Spleen (tissue), 11 donors: Measurements from ENCODE around the gene PLEKHH1. TPM values are rescaled to one million over a fixed set of nuclear protein-coding genes. Genes with fewer than 3 reads are reported as not detected.

Experiments used
- DNase-seq: peaks from one replicate; pipeline ENCODE4 v3.0.0-alpha.2; 2020
- H3K27ac ChIP-seq, 8 donors: fragments of 200-600 bp; sonication (generic) in 7 of 8; 1 replicate in 4 of 8; 2 replicates in 4 of 8; pipeline versions ENCODE4 v1.5.0 to v1.8.0; 2016 to 2021; ENCODE audit warnings: inconsistent platforms in 4 of 8, mild to moderate bottlenecking in 4 of 8, moderate library complexity in 1 of 8
- H3K27me3 ChIP-seq, 7 donors: fragments of 200-600 bp; sonication (generic) in 6 of 7; replicated peaks in 1 of 7; 1 replicate in 4 of 7; 2 replicates in 3 of 7; pipeline versions ENCODE4 v1.5.0 to v1.8.0; 2016 to 2021; ENCODE audit warnings: inconsistent platforms in 3 of 7, mild to moderate bottlenecking in 1 of 7
- H3K36me3 ChIP-seq, 6 donors: fragments of 200-600 bp; sonication (generic) in 5 of 6; 1 replicate in 4 of 6; 2 replicates in 2 of 6; pipeline versions ENCODE4 v1.5.0 to v1.8.0; 2016 to 2021; ENCODE audit warnings: inconsistent platforms in 2 of 6
- H3K4me1 ChIP-seq, 6 donors: fragments of 200-600 bp; sonication (generic) in 5 of 6; 1 replicate in 3 of 6; 2 replicates in 3 of 6; pipeline versions ENCODE4 v1.5.0 to v1.8.0; 2016 to 2021; ENCODE audit warnings: inconsistent platforms in 3 of 6
- H3K4me3 ChIP-seq, 8 donors: fragments of 200-600 bp; sonication (generic) in 7 of 8; 1 replicate in 4 of 8; 2 replicates in 4 of 8; pipeline versions ENCODE4 v1.5.0 to v1.8.0; 2016 to 2021; ENCODE audit warnings: inconsistent platforms in 4 of 8, mild to moderate bottlenecking in 4 of 8, moderate library complexity in 2 of 8
- H3K9me3 ChIP-seq, 8 donors: fragments of 200-600 bp; sonication (generic) in 7 of 8; 1 replicate in 4 of 8; 2 replicates in 4 of 8; pipeline versions ENCODE4 v1.5.0 to v1.8.0; 2016 to 2021; ENCODE audit warnings: inconsistent platforms in 4 of 8
- POLR2A ChIP-seq, 3 donors: fragments of 450-650 bp; IDR thresholded peaks; one replicate each; pipeline ENCODE4 v1.5.1; 2017; ENCODE audit warnings: antibody characterized with exemption in 3 of 3, mild to moderate bottlenecking in 1 of 3
- POLR2AphosphoS5 ChIP-seq, 3 donors: sonication (generic); formaldehyde crosslinking; IDR thresholded peaks; one replicate each; pipeline ENCODE4 v1.5.1; 2017; ENCODE audit warnings: antibody characterized with exemption in 3 of 3
- WGBS, 5 donors: extraction: QIAGEN DNeasy Blood & Tissue Kit in 3 of 5; methylation state at CpG; one replicate each; pipeline versions ENCODE4 v1.1.5 to v1.1.7; 2013 to 2018; 5-methylcytosine and 5-hydroxymethylcytosine counted together
- intact Hi-C: fragments of 100-400 bp; cut with DNase I; formaldehyde crosslinking; loops from one replicate; pipeline ENCODE4 v1.15.0; 2023; ENCODE audit warnings: low total_unique reads
- polyA plus RNA-seq, 3 donors: library from polyadenylated mRNA; stranded (reverse); fragments of 200-250 nt; gene quantifications; one replicate each; pipeline ENCODE4 v1.2.1, GENCODE V29; 2013
- total RNA-seq, 7 donors: library from RNA; depleted of rRNA in 3 of 7; stranded (reverse); fragments of >200 nt in 3 of 7; fragmentation: NEBNext Ultra II Directional in 4 of 7; extraction: Animal tissue kit (Norgen Biotek cat#: 25700) in 4 of 7; gene quantifications; one replicate each; pipeline versions ENCODE4 v1.1.0 to v1.2.1, GENCODE V29; 2016 to 2021
- TF ChIP-seq, protein P1 (sequence below), 11 experiments: fragments of 200-600 bp in 7 of 11; fragments of 450-650 bp in 4 of 11; sonication (generic) in 4 of 11; IDR thresholded peaks in 8 of 11; conservative IDR thresholded peaks in 3 of 11; 1 replicate in 7 of 11; 2 replicates in 4 of 11; pipeline versions ENCODE4 v1.4.0 to v1.8.0; 2016 to 2021; ENCODE audit warnings: antibody characterized with exemption in 11 of 11, inconsistent platforms in 4 of 11, mild to moderate bottlenecking in 1 of 11
- donor health status: healthy with polysubstance abuse.
- donor health status: DM: no; HTN: no; CAD: no; lungs with moderate emphysema.
- donor health status: DM: no; HTN: no; CAD: no.
- donor health status: Bipolar disorder and iron deficiency.
- donor health status: healthy.
- donor health status: DM: no; HTN: no; CAD: no.
- donor health status: DM: yes; HTN: yes; CAD: no.

The PLEKHH1 gene
- total and polyA plus RNA-seq, 10 donors: 0.56 to 7.1 (median 4.1) TPM

DNA sequence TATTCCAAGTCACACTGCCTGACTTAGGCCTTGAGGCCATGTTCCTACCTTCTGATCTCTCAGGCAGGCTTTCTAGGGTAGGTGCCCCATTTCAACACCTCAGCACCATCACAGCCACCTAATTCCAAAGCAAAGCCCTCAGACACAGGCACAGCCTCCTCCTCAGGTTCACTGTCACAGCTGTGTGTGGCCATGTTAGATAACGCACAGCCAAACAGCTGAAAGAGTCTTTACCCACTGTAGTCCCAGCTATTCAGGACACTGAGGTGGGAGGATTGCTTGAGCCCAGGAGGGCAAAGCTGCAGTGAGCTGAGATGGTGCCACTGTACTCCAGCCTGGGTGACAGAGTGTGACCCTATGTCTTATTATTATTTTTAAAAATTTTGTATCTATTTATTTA is 37.3 kb upstream of the PLEKHH1 start:
- H3K36me3 ChIP-seq: peaks cover 0 to 4% (median 0%) of the 10 kb centered on the region in 6 donors
- WGBS, 5 donors: 97 to 100% (median 100%) methylated on average over 1 of the region's 1 CpG
- H3K4me1 ChIP-seq: peaks cover 0 to 22% (median 4%) of the 10 kb centered on the region in 6 donors
- DNase-seq: no peak
- no peak for TF ChIP-seq POLR2AphosphoS5 (IDR thresholded peaks at IDR 0.05)
- no peak for TF ChIP-seq POLR2A (IDR thresholded peaks at IDR 0.05)
- TF ChIP-seq, protein P1, sequence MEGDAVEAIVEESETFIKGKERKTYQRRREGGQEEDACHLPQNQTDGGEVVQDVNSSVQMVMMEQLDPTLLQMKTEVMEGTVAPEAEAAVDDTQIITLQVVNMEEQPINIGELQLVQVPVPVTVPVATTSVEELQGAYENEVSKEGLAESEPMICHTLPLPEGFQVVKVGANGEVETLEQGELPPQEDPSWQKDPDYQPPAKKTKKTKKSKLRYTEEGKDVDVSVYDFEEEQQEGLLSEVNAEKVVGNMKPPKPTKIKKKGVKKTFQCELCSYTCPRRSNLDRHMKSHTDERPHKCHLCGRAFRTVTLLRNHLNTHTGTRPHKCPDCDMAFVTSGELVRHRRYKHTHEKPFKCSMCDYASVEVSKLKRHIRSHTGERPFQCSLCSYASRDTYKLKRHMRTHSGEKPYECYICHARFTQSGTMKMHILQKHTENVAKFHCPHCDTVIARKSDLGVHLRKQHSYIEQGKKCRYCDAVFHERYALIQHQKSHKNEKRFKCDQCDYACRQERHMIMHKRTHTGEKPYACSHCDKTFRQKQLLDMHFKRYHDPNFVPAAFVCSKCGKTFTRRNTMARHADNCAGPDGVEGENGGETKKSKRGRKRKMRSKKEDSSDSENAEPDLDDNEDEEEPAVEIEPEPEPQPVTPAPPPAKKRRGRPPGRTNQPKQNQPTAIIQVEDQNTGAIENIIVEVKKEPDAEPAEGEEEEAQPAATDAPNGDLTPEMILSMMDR (IDR thresholded peaks at IDR 0.05 in 8 of 11, conservative IDR thresholded peaks at IDR 0.05 in 3 of 11): no peak
- intact Hi-C loops: no loop called here
- H3K9me3 ChIP-seq: peaks cover 0 to 25% (median 18%) of the 10 kb centered on the region in 8 donors
- H3K4me3 ChIP-seq: no peak overlapping the region
- no peak overlapping the region for H3K27ac ChIP-seq
- no peaks in the 10 kb centered on the region for H3K27me3 ChIP-seq

DNA sequence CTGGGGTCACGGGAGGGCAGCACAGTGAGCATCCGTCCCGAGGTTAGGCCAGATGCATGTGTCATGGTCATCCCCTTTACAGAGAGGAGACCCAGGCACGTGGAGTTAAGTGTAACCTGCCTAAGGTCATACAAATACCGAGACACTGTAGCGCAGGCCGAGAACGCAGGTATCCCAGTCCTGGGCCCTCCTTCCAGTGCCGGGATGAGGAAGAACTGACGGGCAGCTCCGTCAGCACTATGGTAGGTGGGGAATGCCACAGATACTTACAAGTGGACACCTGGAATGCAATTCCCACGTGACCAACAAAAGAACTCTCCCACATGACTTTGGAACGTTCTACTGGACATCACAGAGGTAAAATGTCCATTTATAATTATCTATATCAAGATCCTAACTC is 35.9 kb upstream of the PLEKHH1 start:
- Histone ChIP-seq H3K4me1 (peaks cover 0 to 8% (median 2%) of the 10 kb centered on the region in 6 donors), H3K4me3 (no peak overlapping the region), H3K36me3 (peaks cover 0 to 4% (median 0%) of the 10 kb centered on the region in 6 donors), H3K9me3 (peaks cover 0 to 25% (median 18%) of the 10 kb centered on the region in 8 donors), H3K27ac (no peak overlapping the region), H3K27me3 (no peaks in the 10 kb centered on the region)
- TF ChIP-seq POLR2A (IDR thresholded peaks at IDR 0.05) (no peak), POLR2AphosphoS5 (IDR thresholded peaks at IDR 0.05) (no peak)
- TF ChIP-seq, protein P1 (IDR thresholded peaks at IDR 0.05 in 8 of 11, conservative IDR thresholded peaks at IDR 0.05 in 3 of 11): no peak
- no peak for DNase-seq
- intact Hi-C loops: no loop called here
- WGBS, 5 donors: 87 to 92% (median 89%) methylated on average over 13 of the region's 13 CpGs

DNA sequence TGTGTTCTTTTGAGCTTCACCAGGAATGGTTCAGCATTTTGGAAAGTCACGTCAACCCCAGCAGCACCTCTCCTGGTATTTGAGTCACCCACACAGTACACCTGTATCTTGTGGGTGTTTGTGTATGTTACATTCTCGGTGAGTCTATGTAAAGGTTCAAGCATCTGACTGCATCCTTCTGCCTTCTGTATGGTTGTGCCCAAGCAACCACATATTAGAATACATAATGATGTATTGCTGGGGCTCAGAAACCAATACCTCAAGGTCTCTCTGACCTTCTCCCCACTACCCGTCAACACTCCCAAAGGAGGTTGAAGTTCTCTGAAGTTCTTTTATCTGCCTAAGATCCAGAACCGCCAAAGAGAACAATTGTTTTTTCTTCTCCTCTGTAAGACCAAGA is 35.4 kb upstream of the PLEKHH1 start:
- H3K36me3 ChIP-seq: peaks cover 0 to 4% (median 0%) of the 10 kb centered on the region in 6 donors
- H3K4me1 ChIP-seq: peaks cover 0 to 3% (median 0%) of the 10 kb centered on the region in 6 donors
- intact Hi-C loops: no loop called here
- TF ChIP-seq POLR2AphosphoS5 (IDR thresholded peaks at IDR 0.05): no peak
- TF ChIP-seq, protein P1 (IDR thresholded peaks at IDR 0.05 in 8 of 11, conservative IDR thresholded peaks at IDR 0.05 in 3 of 11): no peak
- no peak for TF ChIP-seq POLR2A (IDR thresholded peaks at IDR 0.05)
- WGBS, 5 donors: 80 to 90% (median 81%) methylated on average over 4 of the region's 4 CpGs
- no peak for DNase-seq
- H3K27ac ChIP-seq: no peak overlapping the region
- H3K27me3 ChIP-seq: no peaks in the 10 kb centered on the region
- peaks cover 0 to 24% (median 18%) of the 10 kb centered on the region in 8 donors for H3K9me3 ChIP-seq
- H3K4me3 ChIP-seq: no peak overlapping the region

DNA sequence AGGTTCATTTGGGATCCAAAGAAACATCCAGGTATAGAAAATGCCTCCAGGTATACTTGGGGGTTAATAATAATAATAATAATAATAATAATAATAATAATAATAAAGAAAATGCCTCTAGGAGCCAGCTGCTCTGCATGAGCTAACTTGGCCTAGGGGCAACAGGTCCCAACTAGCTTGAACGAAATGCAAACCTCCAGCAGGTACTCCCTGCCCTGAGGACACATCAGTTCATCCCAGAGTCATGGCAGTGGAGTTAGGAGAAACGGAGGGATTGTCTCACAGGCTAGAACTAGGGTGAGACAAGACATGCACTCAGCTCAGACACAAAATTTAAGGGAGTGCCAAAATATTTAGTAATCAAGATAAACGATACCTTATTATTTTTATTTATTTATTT is 32.1 kb upstream of the PLEKHH1 start:
- Histone ChIP-seq H3K9me3 (no peaks in the 10 kb centered on the region), H3K4me3 (no peak overlapping the region), H3K4me1 (no peaks in the 10 kb centered on the region), H3K36me3 (peaks cover 0 to 11% (median 0%) of the 10 kb centered on the region in 6 donors), H3K27me3 (no peaks in the 10 kb centered on the region), H3K27ac (no peak overlapping the region)
- no peak for DNase-seq
- 88 to 94% (median 89%) methylated on average over 3 of the region's 3 CpGs for WGBS, 5 donors
- intact Hi-C loops: no loop called here
- TF ChIP-seq POLR2A (IDR thresholded peaks at IDR 0.05) (no peak), POLR2AphosphoS5 (IDR thresholded peaks at IDR 0.05) (no peak)
- TF ChIP-seq, protein P1 (IDR thresholded peaks at IDR 0.05 in 8 of 11, conservative IDR thresholded peaks at IDR 0.05 in 3 of 11): no peak
